AG04450 (cell line): ENCODE measurements around the gene SBF1. TPM values are rescaled to one million over a fixed set of nuclear protein-coding genes. Genes with fewer than 3 reads are reported as not detected.

Source experiments
- CTCF ChIA-PET: fragments of 300-600, 350-600 bp; formaldehyde crosslinking; extraction: SDS; loops from one replicate; lab custom pipeline; 2022; ENCODE audit warnings: antibody characterized with exemption, inconsistent platforms; lab: Charles Lee
- POLR2A ChIA-PET: fragments of 350-600 bp; formaldehyde crosslinking; extraction: SDS; loops from one replicate; lab custom pipeline; 2021; ENCODE audit warnings: antibody characterized with exemption, inconsistent platforms; lab: Yijun Ruan, JAX
- DNase-seq: peaks from one replicate; pipeline ENCODE4 v3.0.0-alpha.2; 2011; ENCODE audit warnings: low read depth, low spot score
- H3K27ac ChIP-seq: one replicate; pipeline ENCODE4 v1.5.1; 2012; ENCODE audit warnings: low read depth, low read length, control low read depth
- H3K27me3 ChIP-seq: one replicate; pipeline ENCODE4 v1.6.0; 2012; ENCODE audit warnings: low read length; ENCODE audit not compliant: control insufficient read depth, insufficient read depth
- H3K4me3 ChIP-seq: 2 replicates; pipeline ENCODE4 v1.5.1; 2011; ENCODE audit warnings: mild to moderate bottlenecking, low read depth, low read length, control low read depth
- H3K9me3 ChIP-seq: 2 replicates; pipeline ENCODE4 v1.5.1; 2012; ENCODE audit warnings: low read length; ENCODE audit not compliant: control insufficient read depth, insufficient read depth
- polyA plus RNA-seq: library from polyadenylated mRNA; depleted of rRNA; stranded (reverse); fragments of >200 nt; gene quantifications from 2 replicates; pipeline ENCODE4 v1.2.3, GENCODE V29; 2011
- TF ChIP-seq, protein P1 (sequence below): IDR thresholded peaks from 2 replicates; pipeline ENCODE4 v1.5.1; 2011; ENCODE audit warnings: low read depth, low read length, control low read depth, inconsistent platforms

SBF1 gene
- polyA plus RNA-seq, 1 experiment: 16.4 TPM

- H3K27ac ChIP-seq: no peak overlapping the region
- ChIA-PET POLR2A (no interaction called here), CTCF (no interaction called here)
- no peaks in the 10 kb centered on the region for H3K27me3 ChIP-seq
- H3K9me3 ChIP-seq: no peaks in the 10 kb centered on the region; the same call in 1 of the 2 replicates
- H3K4me3 ChIP-seq: no peak overlapping the region
- no peak for DNase-seq
- TF ChIP-seq, protein P1, sequence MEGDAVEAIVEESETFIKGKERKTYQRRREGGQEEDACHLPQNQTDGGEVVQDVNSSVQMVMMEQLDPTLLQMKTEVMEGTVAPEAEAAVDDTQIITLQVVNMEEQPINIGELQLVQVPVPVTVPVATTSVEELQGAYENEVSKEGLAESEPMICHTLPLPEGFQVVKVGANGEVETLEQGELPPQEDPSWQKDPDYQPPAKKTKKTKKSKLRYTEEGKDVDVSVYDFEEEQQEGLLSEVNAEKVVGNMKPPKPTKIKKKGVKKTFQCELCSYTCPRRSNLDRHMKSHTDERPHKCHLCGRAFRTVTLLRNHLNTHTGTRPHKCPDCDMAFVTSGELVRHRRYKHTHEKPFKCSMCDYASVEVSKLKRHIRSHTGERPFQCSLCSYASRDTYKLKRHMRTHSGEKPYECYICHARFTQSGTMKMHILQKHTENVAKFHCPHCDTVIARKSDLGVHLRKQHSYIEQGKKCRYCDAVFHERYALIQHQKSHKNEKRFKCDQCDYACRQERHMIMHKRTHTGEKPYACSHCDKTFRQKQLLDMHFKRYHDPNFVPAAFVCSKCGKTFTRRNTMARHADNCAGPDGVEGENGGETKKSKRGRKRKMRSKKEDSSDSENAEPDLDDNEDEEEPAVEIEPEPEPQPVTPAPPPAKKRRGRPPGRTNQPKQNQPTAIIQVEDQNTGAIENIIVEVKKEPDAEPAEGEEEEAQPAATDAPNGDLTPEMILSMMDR: no peak
Observed at GRCh38 chr22:50463188-50463900, 11.5 kb downstream of the SBF1 start.

DNA sequence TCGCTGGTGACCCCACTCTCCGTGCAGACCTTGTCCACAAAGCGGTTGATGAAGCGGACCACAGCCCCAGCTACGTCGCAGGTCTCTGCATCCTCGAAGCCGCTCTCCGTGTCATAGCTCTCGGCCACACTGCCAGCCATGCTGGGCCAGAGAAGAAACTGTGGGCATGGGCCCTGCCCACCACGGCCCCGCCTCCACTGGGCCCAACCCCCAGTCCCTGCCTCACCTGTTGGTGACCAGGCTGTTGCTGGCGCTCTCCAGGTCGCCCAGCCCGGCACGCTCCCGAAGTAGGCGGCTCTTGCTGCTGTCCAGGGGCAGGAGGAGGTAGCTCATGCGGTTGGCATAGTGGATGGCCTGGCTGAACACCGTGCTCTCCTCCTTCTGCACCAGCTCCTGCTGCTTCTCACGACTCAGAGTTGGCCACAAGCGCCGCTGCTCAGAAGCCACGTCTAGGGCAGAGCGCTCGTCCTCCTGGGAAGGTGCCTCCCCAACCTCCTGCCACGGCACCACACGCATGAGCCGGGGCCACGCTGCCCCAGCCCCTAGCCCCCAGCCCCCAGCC, 12.8 kb downstream of the SBF1 start:
- TF ChIP-seq, protein P1: no peak
- no peak for DNase-seq
- Histone ChIP-seq H3K27ac (no peak overlapping the region), H3K4me3 (no peak overlapping the region), H3K27me3 (no peaks in the 10 kb centered on the region), H3K9me3 (no peaks in the 10 kb centered on the region; the same call in 1 of the 2 replicates)
- ChIA-PET CTCF (interaction anchor here (0.9 kb wide), 1 partner anchor 159 kb away, joined by 3 read pairs; no protein-coding TSS in a partner anchor), POLR2A (no interaction called here)

DNA sequence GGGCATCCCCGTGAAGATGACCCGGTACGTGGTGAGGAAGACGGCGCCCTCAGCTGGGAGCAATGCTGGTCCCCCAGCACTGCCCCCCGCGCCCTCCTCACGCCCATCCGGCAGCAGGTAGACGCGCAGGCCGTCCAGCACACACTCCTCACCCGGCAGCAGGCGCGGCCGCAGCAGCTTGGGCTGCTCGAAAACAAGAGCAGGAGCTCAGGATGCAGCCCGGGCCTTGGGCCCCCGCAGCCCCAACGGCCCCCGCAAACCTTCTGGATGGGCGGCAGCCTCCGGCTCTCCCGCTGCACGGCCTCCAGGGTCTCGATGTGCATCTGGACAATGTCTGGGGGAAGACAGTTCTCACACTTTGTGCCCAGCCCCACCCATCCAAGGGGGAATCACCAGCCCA, 13.3 kb downstream of the SBF1 start:
- Histone ChIP-seq H3K9me3 (no peaks in the 10 kb centered on the region; the same call in 1 of the 2 replicates), H3K4me3 (no peak overlapping the region), H3K27me3 (no peaks in the 10 kb centered on the region), H3K27ac (no peak overlapping the region)
- POLR2A ChIA-PET: no interaction called here
- DNase-seq: no peak
- CTCF ChIA-PET: interaction anchor here (0.9 kb wide), 1 partner anchor 159 kb away, joined by 3 read pairs; no protein-coding TSS in a partner anchor
- TF ChIP-seq, protein P1: no peak

DNA sequence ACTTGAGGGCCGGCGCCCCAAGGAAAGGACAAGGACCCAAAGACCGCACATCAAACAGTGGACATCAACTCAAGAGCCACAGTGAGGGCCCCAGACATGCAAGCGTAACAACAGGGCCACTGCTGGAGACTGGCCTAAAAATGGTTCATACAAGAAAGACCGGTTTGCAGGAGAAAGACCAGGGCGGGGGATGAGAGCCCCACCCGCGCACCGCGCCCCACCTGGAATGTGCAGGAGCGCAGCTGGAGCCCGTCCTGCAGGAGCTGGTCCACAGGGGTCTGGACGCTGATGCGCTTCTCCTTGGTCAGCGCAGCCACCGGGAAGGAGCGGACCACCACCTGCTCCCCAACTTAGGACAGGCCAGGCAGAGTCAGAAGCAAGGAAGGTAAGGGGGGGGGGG, 13.9 kb downstream of the SBF1 start:
- H3K4me3 ChIP-seq: no peak overlapping the region
- DNase-seq: no peak
- CTCF ChIA-PET: no interaction called here
- no peak overlapping the region for H3K27ac ChIP-seq
- POLR2A ChIA-PET: no interaction called here
- TF ChIP-seq, protein P1: no peak
- no peaks in the 10 kb centered on the region for H3K27me3 ChIP-seq
- no peaks in the 10 kb centered on the region; the same call in 1 of the 2 replicates for H3K9me3 ChIP-seq

DNA sequence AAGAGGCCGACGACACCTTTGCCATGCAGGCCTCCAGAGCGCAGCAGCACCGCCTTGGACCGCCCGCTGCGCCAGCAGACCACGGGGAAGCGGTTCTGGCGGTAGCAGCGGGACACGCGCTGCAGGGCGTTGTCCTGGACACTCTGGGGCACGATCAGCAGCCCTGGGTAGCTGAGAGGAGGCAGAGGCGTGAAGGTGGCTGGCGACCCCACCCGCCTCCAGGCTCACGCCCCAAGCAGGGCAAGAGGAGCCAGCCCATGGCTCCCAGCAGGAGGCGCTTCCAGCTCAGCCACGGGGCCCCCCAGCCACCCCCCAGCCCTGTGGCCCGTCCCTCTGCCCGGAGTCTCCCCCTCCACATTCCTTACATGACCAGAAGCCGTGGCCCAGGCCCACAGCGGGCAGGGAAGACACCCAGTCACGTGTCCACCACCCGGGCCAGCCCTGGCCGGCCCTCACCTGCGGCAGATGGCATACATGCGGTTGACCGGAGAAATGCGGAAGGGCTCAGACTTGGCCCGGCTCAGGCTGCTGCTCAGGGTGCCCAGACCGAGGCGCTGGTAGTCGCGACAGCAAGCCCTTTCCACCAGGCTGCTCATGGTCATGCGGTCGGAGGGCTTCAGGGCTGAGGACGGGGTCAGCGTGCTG, 15.2 kb downstream of the SBF1 start:
- Histone ChIP-seq H3K4me3 (no peak overlapping the region), H3K27ac (no peak overlapping the region), H3K27me3 (no peaks in the 10 kb centered on the region), H3K9me3 (no peaks in the 10 kb centered on the region; the same call in 1 of the 2 replicates)
- CTCF ChIA-PET: no interaction called here
- POLR2A ChIA-PET: no interaction called here
- no peak for DNase-seq
- TF ChIP-seq, protein P1: no peak
